Measurements from ENCODE around the gene HSPA9. TPM values are rescaled to one million over a fixed set of nuclear protein-coding genes. Genes with fewer than 3 reads are reported as not detected.

Gene HSPA9
- total RNA-seq, 1 experiment from 2014 or later = 460 TPM

- CTCF ChIA-PET = interaction anchor here (1.9 kb wide), 1 partner anchor 26 kb away, joined by 5 read pairs; no protein-coding TSS in a partner anchor
- BruUV-seq (replicated peaks) = no TSS peak
- peak overlapping the region; percentile 4 for H3K4me3 Mint-ChIP-seq (ENCODE audit: low read depth, unreplicated experiment)
These were observed 45.4 kb downstream of the HSPA9 start for GRCh38 chr5:138529812-138530211.

GRCh38 chr5:138528744-138529469 lies 46.3 kb downstream of the HSPA9 start:
- H3K4me3 Mint-ChIP-seq (ENCODE audit: low read depth, unreplicated experiment) = peak overlapping the region; percentile 4
- DNase-seq = no peak
- CTCF ChIA-PET = interaction anchor here (1.9 kb wide), 1 partner anchor 25 kb away, joined by 5 read pairs; no protein-coding TSS in a partner anchor
- H3K4me1 Mint-ChIP-seq (ENCODE audit: low read depth, unreplicated experiment) = peaks cover 50% of the 10 kb centered on the region
- TF ChIP-seq CTCF (IDR thresholded peaks at IDR 0.05; ENCODE audit: unreplicated experiment) = no peak
- no peaks in the 10 kb centered on the region for H3K27me3 Mint-ChIP-seq (ENCODE audit: unreplicated experiment)
- peaks cover 41% of the 10 kb centered on the region for H3K36me3 Mint-ChIP-seq (ENCODE audit: insufficient read depth, unreplicated experiment)
- peak overlapping the region; percentile 17 for H3K27ac Mint-ChIP-seq (ENCODE audit: unreplicated experiment)
- no peaks in the 10 kb centered on the region for H3K9me3 Mint-ChIP-seq (ENCODE audit: low read depth, unreplicated experiment)
- no TSS peak for BruUV-seq (replicated peaks)
- intact Hi-C loops (cut with micrococcal nuclease; ENCODE audit: unreplicated experiment) = no loop called here

More at GRCh38 chr5:138529812-138530211, 45.4 kb downstream of the HSPA9 start:
- no peak for TF ChIP-seq CTCF (IDR thresholded peaks at IDR 0.05; ENCODE audit: unreplicated experiment)
- DNase-seq = no peak
- H3K36me3 Mint-ChIP-seq (ENCODE audit: insufficient read depth, unreplicated experiment) = peaks cover 48% of the 10 kb centered on the region
- H3K27me3 Mint-ChIP-seq (ENCODE audit: unreplicated experiment) = no peaks in the 10 kb centered on the region
- no peaks in the 10 kb centered on the region for H3K9me3 Mint-ChIP-seq (ENCODE audit: low read depth, unreplicated experiment)
- no peak overlapping the region for H3K27ac Mint-ChIP-seq (ENCODE audit: unreplicated experiment)
- intact Hi-C loops (cut with micrococcal nuclease; ENCODE audit: unreplicated experiment) = no loop called here
- H3K4me1 Mint-ChIP-seq (ENCODE audit: low read depth, unreplicated experiment) = peaks cover 50% of the 10 kb centered on the region

- TF ChIP-seq CTCF (IDR thresholded peaks at IDR 0.05; ENCODE audit: unreplicated experiment) = no peak
- Mint-ChIP-seq H3K36me3 (ENCODE audit: insufficient read depth, unreplicated experiment) (peaks cover 41% of the 10 kb centered on the region), H3K27ac (ENCODE audit: unreplicated experiment) (no peak overlapping the region), H3K9me3 (ENCODE audit: low read depth, unreplicated experiment) (no peaks in the 10 kb centered on the region), H3K27me3 (ENCODE audit: unreplicated experiment) (no peaks in the 10 kb centered on the region), H3K4me1 (ENCODE audit: low read depth, unreplicated experiment) (peaks cover 50% of the 10 kb centered on the region), H3K4me3 (ENCODE audit: low read depth, unreplicated experiment) (no peak overlapping the region)
- intact Hi-C loops (cut with micrococcal nuclease; ENCODE audit: unreplicated experiment) = no loop called here
- no TSS peak for BruUV-seq (replicated peaks)
- CTCF ChIA-PET = interaction anchor here (0.6 to 1.9 kb wide), 2 partner anchors 23 to 24 kb away, joined by 3 to 5 read pairs; no protein-coding TSS in a partner anchor
- no peak for DNase-seq
These were observed 47.0 kb downstream of the HSPA9 start for GRCh38 chr5:138528208-138528607.

GRCh38 chr5:138527170-138527569 lies 48.0 kb downstream of the HSPA9 start:
- BruUV-seq (replicated peaks) = no TSS peak
- Mint-ChIP-seq H3K27me3 (ENCODE audit: unreplicated experiment) (no peaks in the 10 kb centered on the region), H3K27ac (ENCODE audit: unreplicated experiment) (no peak overlapping the region), H3K9me3 (ENCODE audit: low read depth, unreplicated experiment) (no peaks in the 10 kb centered on the region), H3K36me3 (ENCODE audit: insufficient read depth, unreplicated experiment) (peaks cover 49% of the 10 kb centered on the region), H3K4me1 (ENCODE audit: low read depth, unreplicated experiment) (peaks cover 47% of the 10 kb centered on the region), H3K4me3 (ENCODE audit: low read depth, unreplicated experiment) (no peak overlapping the region)
- CTCF ChIA-PET = interaction anchor here (1.1 kb wide), 1 partner anchor 23 kb away, joined by 5 read pairs; no protein-coding TSS in a partner anchor
- TF ChIP-seq CTCF (IDR thresholded peaks at IDR 0.05; ENCODE audit: unreplicated experiment) = no peak
- no peak for DNase-seq
- intact Hi-C loops (cut with micrococcal nuclease; ENCODE audit: unreplicated experiment) = no loop called here

Measured in Calu3 (cell line).